CD4-positive, alpha-beta memory T cell (primary cell): ENCODE data around the gene WDSUB1. TPM values are rescaled to one million over a fixed set of nuclear protein-coding genes. Genes with fewer than 3 reads are reported as not detected.

ENCODE experiments used
- CTCF ChIA-PET: fragments of 350-600 bp; sonication (Branson Sonifier 250); formaldehyde crosslinking; loops from one replicate; lab custom pipeline; 2021; ENCODE audit warnings: inconsistent platforms; ENCODE audit not compliant: partially characterized antibody; lab: Charles Lee
- POLR2A ChIA-PET: fragments of 350-600 bp; sonication (Branson Sonifier 250); formaldehyde crosslinking; loops from one replicate; lab custom pipeline; 2021; ENCODE audit not compliant: partially characterized antibody; lab: Charles Lee
- DNase-seq, 5 donors: peaks; one replicate each; pipeline versions ENCODE4 v3.0.0 to v3.0.0-alpha.2; 2020 to 2022; ENCODE audit warnings: mixed read lengths in 1 of 5
- H3K27ac ChIP-seq: one replicate; pipeline ENCODE4 v1.7.0; 2013; ENCODE audit warnings: low read depth, low read length
- H3K27me3 ChIP-seq: 2 replicates; pipeline ENCODE4 v1.7.0; 2013; ENCODE audit warnings: mild to moderate bottlenecking, low read length, moderate library complexity; ENCODE audit not compliant: insufficient read depth
- H3K36me3 ChIP-seq: 2 replicates; pipeline ENCODE4 v1.7.0; 2013; ENCODE audit warnings: mild to moderate bottlenecking, low read length, moderate library complexity; ENCODE audit not compliant: insufficient read depth
- H3K4me1 ChIP-seq: 2 replicates; pipeline ENCODE4 v1.7.0; 2013; ENCODE audit warnings: mild to moderate bottlenecking, low read length, moderate library complexity; ENCODE audit not compliant: insufficient read depth
- H3K4me3 ChIP-seq, 2 donors: one replicate each; pipeline ENCODE4 v1.7.0; 2013; ENCODE audit warnings: low read length in 2 of 2, mild to moderate bottlenecking in 1 of 2
- H3K9me3 ChIP-seq, 2 donors: one replicate each; pipeline ENCODE4 v1.7.0; 2013; ENCODE audit warnings: low read length in 2 of 2, control low read depth in 1 of 2; ENCODE audit not compliant: control insufficient read depth in 1 of 2
- H3K27ac Mint-ChIP-seq, 7 donors: one replicate each; pipeline ENCODE4 v1.8.0; 2020 to 2021; ENCODE audit warnings: mixed read lengths in 7 of 7, mild to moderate bottlenecking in 6 of 7, inconsistent platforms in 3 of 7, moderate library complexity in 3 of 7
- H3K27me3 Mint-ChIP-seq, 2 donors: one replicate each; pipeline ENCODE4 v1.8.0; 2020 to 2021; ENCODE audit warnings: mixed read lengths in 2 of 2
- H3K36me3 Mint-ChIP-seq, 2 donors: one replicate each; pipeline ENCODE4 v1.8.0; 2020 to 2021; ENCODE audit warnings: mixed read lengths in 2 of 2, inconsistent platforms in 1 of 2, mild to moderate bottlenecking in 1 of 2
- H3K4me1 Mint-ChIP-seq, 4 donors: one replicate each; pipeline ENCODE4 v1.8.0; 2020 to 2021; ENCODE audit warnings: mixed read lengths in 4 of 4, mild to moderate bottlenecking in 1 of 4
- H3K4me3 Mint-ChIP-seq, 8 donors: one replicate each; pipeline ENCODE4 v1.8.0; 2020 to 2021; ENCODE audit warnings: mixed read lengths in 8 of 8, mild to moderate bottlenecking in 7 of 8, moderate library complexity in 6 of 8, inconsistent platforms in 3 of 8
- H3K9me3 Mint-ChIP-seq, 8 donors: one replicate each; pipeline ENCODE4 v1.8.0; 2020 to 2021; ENCODE audit warnings: mixed read lengths in 8 of 8, mild to moderate bottlenecking in 5 of 8, inconsistent platforms in 3 of 8, moderate library complexity in 1 of 8
- intact Hi-C: fragments of 100-400 bp; cut with micrococcal nuclease; formaldehyde crosslinking; loops from one replicate; pipeline ENCODE4 v1.15.1; 2023
- polyA plus RNA-seq, 2 donors: library from polyadenylated mRNA; unstranded; fragments of 300-500 nt; fragmentation: Illumina TruSeq; gene quantifications; one replicate each; pipeline ENCODE4 v1.2.3, GENCODE V29; 2021
- total RNA-seq, 2 experiments: library from RNA; stranded (reverse); gene quantifications; one replicate each; pipeline ENCODE4 v1.2.3, GENCODE V29; 2021

WDSUB1 gene
- total and polyA plus RNA-seq, 4 experiments from 2014 or later, result 5.8 to 7.6 (median 6.8) TPM

GRCh38 chr2:159214325-159214865 is 72.1 kb downstream of the WDSUB1 start:
- Mint-ChIP-seq H3K4me1 (peaks cover 9 to 22% (median 14%) of the 10 kb centered on the region in 4 donors), H3K27me3 (no peaks in the 10 kb centered on the region), H3K36me3 (no peaks in the 10 kb centered on the region), H3K4me3 (no peak overlapping the region), H3K9me3 (peaks cover 0 to 8% (median 0%) of the 10 kb centered on the region in 8 donors), H3K27ac (no peak overlapping the region)
- ChIA-PET CTCF (no interaction called here), POLR2A (no interaction called here)
- Histone ChIP-seq H3K4me3 (no peak overlapping the region), H3K27ac (no peak overlapping the region), H3K4me1 (peaks cover 11% of the 10 kb centered on the region), H3K36me3 (no peaks in the 10 kb centered on the region), H3K27me3 (no peaks in the 10 kb centered on the region), H3K9me3 (no peaks in the 10 kb centered on the region)
- intact Hi-C loops, result no loop called here
- no peak for DNase-seq

- intact Hi-C loops, result no loop called here
- Histone ChIP-seq H3K27ac (no peak overlapping the region), H3K27me3 (no peaks in the 10 kb centered on the region), H3K4me1 (peaks cover 20% of the 10 kb centered on the region), H3K9me3 (no peaks in the 10 kb centered on the region), H3K4me3 (no peak overlapping the region), H3K36me3 (no peaks in the 10 kb centered on the region)
- Mint-ChIP-seq H3K4me3 (no peak overlapping the region), H3K36me3 (no peaks in the 10 kb centered on the region), H3K27ac (no peak overlapping the region), H3K27me3 (no peaks in the 10 kb centered on the region), H3K9me3 (peaks cover 0 to 8% (median 0%) of the 10 kb centered on the region in 8 donors), H3K4me1 (peaks cover 11 to 30% (median 19%) of the 10 kb centered on the region in 4 donors)
- DNase-seq, result no peak
- CTCF ChIA-PET, result no interaction called here
- POLR2A ChIA-PET, result no interaction called here
Observed at GRCh38 chr2:159213296-159213695, 73.2 kb downstream of the WDSUB1 start.

GRCh38 chr2:159211447-159212396 is 74.8 kb downstream of the WDSUB1 start:
- no peak overlapping the region for H3K27ac ChIP-seq
- POLR2A ChIA-PET, result no interaction called here
- H3K4me3 Mint-ChIP-seq, result no peak overlapping the region

GRCh38 chr2:159209341-159210306 is 76.9 kb downstream of the WDSUB1 start:
- H3K27me3 ChIP-seq, result no peaks in the 10 kb centered on the region
- Mint-ChIP-seq H3K27me3 (no peaks in the 10 kb centered on the region), H3K36me3 (no peaks in the 10 kb centered on the region), H3K9me3 (no peaks in the 10 kb centered on the region), H3K4me3 (peak overlapping the region in 7 of 8 donors; percentile 68 to 84 (median 77)), H3K27ac (peak overlapping the region; percentile 48 to 92 (median 82)), H3K4me1 (peaks cover 11 to 31% (median 21%) of the 10 kb centered on the region in 4 donors)
- peak overlapping the region in 1 of 2 donors; percentile 10 for H3K4me3 ChIP-seq
- H3K36me3 ChIP-seq, result no peaks in the 10 kb centered on the region
- no peak overlapping the region for H3K27ac ChIP-seq
- peak; percentile 55 to 59 (median 57) for DNase-seq
- ChIA-PET POLR2A (interaction anchor here (1.0 kb wide), 1 partner anchor 21 kb away, joined by 3 read pairs; no protein-coding TSS in a partner anchor), CTCF (interaction anchor here (0.7 to 1.3 kb wide), 4 partner anchors 12 to 77 kb away, joined by 3 read pairs; partner anchors contain the start of gene WDSUB1)
- intact Hi-C loops, result no loop called here
- H3K4me1 ChIP-seq, result peaks cover 20% of the 10 kb centered on the region
- no peaks in the 10 kb centered on the region for H3K9me3 ChIP-seq

More at GRCh38 chr2:159211447-159212396, 74.8 kb downstream of the WDSUB1 start:
- no peaks in the 10 kb centered on the region for H3K27me3 Mint-ChIP-seq
- peaks cover 20% of the 10 kb centered on the region for H3K4me1 ChIP-seq
- no peak for DNase-seq
- no peak overlapping the region for H3K4me3 ChIP-seq
- intact Hi-C loops, result no loop called here
- H3K4me1 Mint-ChIP-seq, result peaks cover 11 to 31% (median 21%) of the 10 kb centered on the region in 4 donors
- no peaks in the 10 kb centered on the region for H3K36me3 Mint-ChIP-seq
- H3K9me3 ChIP-seq, result no peaks in the 10 kb centered on the region
- H3K27me3 ChIP-seq, result no peaks in the 10 kb centered on the region
- H3K27ac Mint-ChIP-seq, result peak overlapping the region in 3 of 7 donors; percentile 15 to 63 (median 22)
- CTCF ChIA-PET, result no interaction called here
- peaks cover 0 to 2% (median 0%) of the 10 kb centered on the region in 8 donors for H3K9me3 Mint-ChIP-seq
- H3K36me3 ChIP-seq, result no peaks in the 10 kb centered on the region

GRCh38 chr2:159208438-159208837 is 78.1 kb downstream of the WDSUB1 start:
- no peaks in the 10 kb centered on the region for H3K9me3 Mint-ChIP-seq
- Histone ChIP-seq H3K36me3 (no peaks in the 10 kb centered on the region), H3K9me3 (no peaks in the 10 kb centered on the region), H3K4me1 (peaks cover 20% of the 10 kb centered on the region), H3K4me3 (no peak overlapping the region), H3K27ac (no peak overlapping the region), H3K27me3 (no peaks in the 10 kb centered on the region)
- CTCF ChIA-PET, result no interaction called here
- no peak for DNase-seq
- intact Hi-C loops, result no loop called here
- H3K27me3 Mint-ChIP-seq, result no peaks in the 10 kb centered on the region
- no peaks in the 10 kb centered on the region for H3K36me3 Mint-ChIP-seq
- H3K4me3 Mint-ChIP-seq, result no peak overlapping the region
- peak overlapping the region in 1 of 7 donors; percentile 75 for H3K27ac Mint-ChIP-seq
- peaks cover 11 to 31% (median 21%) of the 10 kb centered on the region in 4 donors for H3K4me1 Mint-ChIP-seq
- POLR2A ChIA-PET, result no interaction called here

GRCh38 chr2:159206736-159207380 is 79.6 kb downstream of the WDSUB1 start:
- ChIA-PET CTCF (no interaction called here), POLR2A (no interaction called here)
- Histone ChIP-seq H3K27me3 (no peaks in the 10 kb centered on the region), H3K27ac (no peak overlapping the region), H3K4me3 (no peak overlapping the region), H3K36me3 (no peaks in the 10 kb centered on the region), H3K4me1 (peaks cover 22% of the 10 kb centered on the region), H3K9me3 (no peaks in the 10 kb centered on the region)
- no peaks in the 10 kb centered on the region for H3K9me3 Mint-ChIP-seq
- peaks cover 11 to 41% (median 25%) of the 10 kb centered on the region in 4 donors for H3K4me1 Mint-ChIP-seq
- intact Hi-C loops, result no loop called here
- H3K36me3 Mint-ChIP-seq, result no peaks in the 10 kb centered on the region
- no peaks in the 10 kb centered on the region for H3K27me3 Mint-ChIP-seq
- H3K27ac Mint-ChIP-seq, result peak overlapping the region in 1 of 7 donors; percentile 59
- DNase-seq, result no peak
- H3K4me3 Mint-ChIP-seq, result no peak overlapping the region
